Measurements from ENCODE around the gene SCD5.

Gene SCD5

GRCh38 chr4:82694892-82695291 is 103.7 kb downstream of the SCD5 start:
- in situ Hi-C loops (cut with MboI; ENCODE audit: low sequenced_read_pairs): no loop called here

- in situ Hi-C loops (cut with MboI; ENCODE audit: low sequenced_read_pairs): no loop called here
Measured at GRCh38 chr4:82694046-82694445, 104.5 kb downstream of the SCD5 start.

GRCh38 chr4:82692101-82692780 is 106.4 kb downstream of the SCD5 start:
- in situ Hi-C loops (cut with MboI; ENCODE audit: low sequenced_read_pairs): no loop called here

GRCh38 chr4:82691431-82691830 is 107.2 kb downstream of the SCD5 start:
- in situ Hi-C loops (cut with MboI; ENCODE audit: low sequenced_read_pairs): no loop called here

- in situ Hi-C loops (cut with MboI; ENCODE audit: low sequenced_read_pairs): no loop called here
Measured at GRCh38 chr4:82688091-82688795, 110.4 kb downstream of the SCD5 start.

GRCh38 chr4:82687531-82687930 is 111.1 kb downstream of the SCD5 start:
- in situ Hi-C loops (cut with MboI; ENCODE audit: low sequenced_read_pairs): no loop called here

- in situ Hi-C loops (cut with MboI; ENCODE audit: low sequenced_read_pairs): no loop called here
Measured at GRCh38 chr4:82681754-82682153, 116.8 kb downstream of the SCD5 start.

- in situ Hi-C loops (cut with MboI; ENCODE audit: low sequenced_read_pairs): no loop called here
Measured at GRCh38 chr4:82680834-82681233, 117.8 kb downstream of the SCD5 start.

GRCh38 chr4:82679531-82679930 is 119.1 kb downstream of the SCD5 start:
- in situ Hi-C loops (cut with MboI; ENCODE audit: low sequenced_read_pairs): no loop called here

- in situ Hi-C loops (cut with MboI; ENCODE audit: low sequenced_read_pairs): no loop called here
Measured at GRCh38 chr4:82678051-82678450, 120.5 kb downstream of the SCD5 start.

- in situ Hi-C loops (cut with MboI; ENCODE audit: low sequenced_read_pairs): no loop called here
Measured at GRCh38 chr4:82677327-82677726, 121.3 kb downstream of the SCD5 start.

- in situ Hi-C loops (cut with MboI; ENCODE audit: low sequenced_read_pairs): no loop called here
Measured at GRCh38 chr4:82667761-82668480, 130.7 kb downstream of the SCD5 start.

GRCh38 chr4:82666970-82667665 is 131.5 kb downstream of the SCD5 start:
- in situ Hi-C loops (cut with MboI; ENCODE audit: low sequenced_read_pairs): no loop called here

- in situ Hi-C loops (cut with MboI; ENCODE audit: low sequenced_read_pairs): no loop called here
Measured at GRCh38 chr4:82661181-82661992, 137.2 kb downstream of the SCD5 start.

- in situ Hi-C loops (cut with MboI; ENCODE audit: low sequenced_read_pairs): no loop called here
Measured at GRCh38 chr4:82652062-82652461, 146.5 kb downstream of the SCD5 start.

- in situ Hi-C loops (cut with MboI; ENCODE audit: low sequenced_read_pairs): no loop called here
Measured at GRCh38 chr4:82650868-82651267, 147.7 kb downstream of the SCD5 start.

- in situ Hi-C loops (cut with MboI; ENCODE audit: low sequenced_read_pairs): no loop called here
Measured at GRCh38 chr4:82648356-82648755, 150.2 kb downstream of the SCD5 start.

GRCh38 chr4:82645936-82646565 is 152.5 kb downstream of the SCD5 start:
- in situ Hi-C loops (cut with MboI; ENCODE audit: low sequenced_read_pairs): no loop called here

- in situ Hi-C loops (cut with MboI; ENCODE audit: low sequenced_read_pairs): no loop called here
Measured at GRCh38 chr4:82644734-82645126, 153.9 kb downstream of the SCD5 start.
